GM18508 (cell line): Measurements from ENCODE around the gene THEMIS2.
"Not testable (repeated sequence)": the region's sequence is repeated elsewhere in the genome, so short reads cannot be mapped to it uniquely, and the experiment has no call there.

ENCODE experiments used
- ATAC-seq: cut with Tn5 transposase; IDR thresholded peaks from one replicate; pipeline ENCODE4 v1.9.1; 2021; ENCODE audit warnings: moderate number of reproducible peaks; ENCODE audit not compliant: insufficient read depth, unreplicated experiment

THEMIS2 gene

DNA sequence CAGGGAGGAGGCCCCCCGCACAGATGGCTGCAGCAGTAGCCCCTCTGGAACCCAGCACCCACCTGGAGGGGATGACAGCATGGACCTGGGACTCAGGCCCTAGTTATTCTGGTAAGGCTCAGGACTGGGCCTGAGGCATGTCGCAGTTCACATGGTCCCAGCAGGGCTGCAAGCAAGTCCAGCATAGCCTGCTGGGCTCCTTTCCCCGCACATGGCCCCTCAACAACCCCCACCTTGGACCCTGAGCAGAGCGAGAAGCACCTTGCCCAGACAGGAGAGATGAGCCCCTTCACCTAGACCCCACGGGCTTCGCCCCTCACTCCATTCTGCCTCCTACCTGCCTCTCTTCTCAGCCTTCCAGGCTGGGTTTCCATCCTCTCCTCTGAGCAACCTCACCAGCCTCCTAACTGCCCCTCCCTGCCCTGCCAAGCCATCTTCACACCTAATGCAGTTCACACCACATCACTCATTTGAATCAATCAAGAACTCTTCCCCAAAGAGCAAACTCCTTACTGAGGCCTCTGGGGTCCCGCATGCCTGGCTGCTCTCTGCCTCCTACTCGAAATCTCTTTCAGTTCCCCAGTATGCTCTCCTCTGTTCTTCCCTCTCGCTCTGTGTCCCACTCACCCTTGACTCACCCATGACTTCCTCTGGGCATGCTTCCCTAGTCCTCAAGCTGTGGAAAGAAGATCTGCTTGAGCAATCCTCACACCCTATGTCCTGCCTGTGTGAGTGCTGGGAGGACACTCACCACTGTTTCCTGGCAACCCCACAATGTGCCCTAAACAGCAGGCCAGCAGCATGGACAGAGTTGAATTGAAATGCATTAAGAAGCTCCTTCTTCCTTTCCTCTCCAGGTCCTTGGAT lies 9.4 kb upstream of the THEMIS2 start:
- no peak for ATAC-seq

DNA sequence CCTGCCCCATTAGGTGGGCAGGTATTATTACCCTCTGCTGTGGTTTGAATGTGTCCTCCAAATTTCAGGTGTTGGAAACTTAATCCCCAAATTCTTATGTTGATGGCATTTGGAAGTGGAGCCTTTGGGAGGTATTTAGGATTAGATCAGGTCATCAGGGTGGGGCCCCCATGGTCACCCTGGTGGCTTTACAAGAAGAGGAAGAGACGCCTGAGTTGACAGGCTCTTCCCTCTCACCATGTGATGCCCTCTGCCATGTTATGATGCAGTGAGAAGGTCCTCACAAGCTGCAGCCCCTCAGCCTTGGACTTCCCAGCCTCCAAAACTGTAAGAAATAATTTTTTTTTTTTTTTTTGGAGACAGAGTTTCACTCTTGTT lies 8.8 kb upstream of the THEMIS2 start:
- ATAC-seq: no peak

- no peak for ATAC-seq
These were observed 8.0 kb upstream of the THEMIS2 start for GRCh38 chr1:27864264-27864895.

DNA sequence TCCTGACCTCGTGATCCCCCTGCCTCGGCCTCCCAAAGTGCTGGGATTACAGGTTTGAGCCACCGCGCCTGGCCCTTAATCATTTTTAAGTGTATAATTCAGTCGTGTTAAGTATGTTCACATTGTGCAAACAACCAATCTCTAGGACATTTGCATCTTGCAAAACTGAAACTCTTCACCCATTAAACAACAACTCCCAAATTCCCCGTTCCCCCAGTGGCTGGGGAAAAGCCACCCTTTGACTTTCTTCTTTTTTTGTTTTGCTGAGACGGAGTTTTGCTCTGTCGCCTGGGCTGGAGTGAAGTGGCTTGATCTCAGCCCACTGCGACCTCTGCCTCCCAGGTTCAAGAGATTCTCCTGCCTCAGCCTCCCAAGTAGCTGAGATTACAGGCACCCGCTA lies 6.5 kb upstream of the THEMIS2 start:
- no peak for ATAC-seq

- no peak for ATAC-seq
These were observed 3.8 kb upstream of the THEMIS2 start for GRCh38 chr1:27868556-27868931.

GRCh38 chr1:27868932-27869718 lies 3.2 kb upstream of the THEMIS2 start:
- ATAC-seq: peak; percentile 40

GRCh38 chr1:27869719-27870085 lies 2.6 kb upstream of the THEMIS2 start:
- ATAC-seq: no peak

GRCh38 chr1:27871076-27871475 lies 1.3 kb upstream of the THEMIS2 start:
- not testable (repeated sequence) for ATAC-seq

DNA sequence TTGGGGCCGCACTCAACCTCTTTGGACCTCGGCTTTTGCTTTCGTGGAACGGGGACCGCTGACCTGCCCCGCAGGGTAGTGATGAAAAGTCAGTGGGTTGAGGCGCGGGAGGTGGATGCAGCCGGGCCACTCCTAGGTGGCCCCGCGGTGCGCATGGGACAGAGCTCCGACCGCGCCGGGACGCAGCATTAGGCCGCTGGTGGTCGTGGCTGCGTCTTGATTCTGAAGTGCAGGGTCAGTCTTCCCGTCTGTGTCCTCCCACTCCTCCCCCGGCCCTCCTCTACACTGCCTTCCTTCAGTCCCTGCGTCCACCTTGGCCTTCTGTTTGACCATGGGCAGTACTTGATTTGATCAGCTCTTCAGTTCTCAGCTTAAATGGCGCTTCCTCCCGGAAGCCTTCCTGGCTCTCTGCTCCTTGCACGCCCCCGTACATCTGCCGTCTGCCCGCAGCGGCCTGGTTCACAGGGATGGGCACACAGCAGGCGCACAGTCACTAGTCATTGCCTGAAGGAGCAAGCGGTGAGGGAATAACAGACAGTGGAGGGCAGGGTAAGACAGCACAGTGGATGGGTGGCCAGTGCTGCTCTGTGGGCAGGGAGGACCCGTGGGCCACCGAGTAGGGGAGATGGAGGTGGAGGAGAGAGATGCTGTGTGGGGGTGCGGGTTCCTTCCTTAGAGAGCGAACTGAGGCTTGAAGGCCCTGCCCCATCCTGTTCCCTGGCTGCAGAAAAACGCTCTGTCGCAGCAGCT lies 633 bp downstream of the THEMIS2 start:
- no peak for ATAC-seq

DNA sequence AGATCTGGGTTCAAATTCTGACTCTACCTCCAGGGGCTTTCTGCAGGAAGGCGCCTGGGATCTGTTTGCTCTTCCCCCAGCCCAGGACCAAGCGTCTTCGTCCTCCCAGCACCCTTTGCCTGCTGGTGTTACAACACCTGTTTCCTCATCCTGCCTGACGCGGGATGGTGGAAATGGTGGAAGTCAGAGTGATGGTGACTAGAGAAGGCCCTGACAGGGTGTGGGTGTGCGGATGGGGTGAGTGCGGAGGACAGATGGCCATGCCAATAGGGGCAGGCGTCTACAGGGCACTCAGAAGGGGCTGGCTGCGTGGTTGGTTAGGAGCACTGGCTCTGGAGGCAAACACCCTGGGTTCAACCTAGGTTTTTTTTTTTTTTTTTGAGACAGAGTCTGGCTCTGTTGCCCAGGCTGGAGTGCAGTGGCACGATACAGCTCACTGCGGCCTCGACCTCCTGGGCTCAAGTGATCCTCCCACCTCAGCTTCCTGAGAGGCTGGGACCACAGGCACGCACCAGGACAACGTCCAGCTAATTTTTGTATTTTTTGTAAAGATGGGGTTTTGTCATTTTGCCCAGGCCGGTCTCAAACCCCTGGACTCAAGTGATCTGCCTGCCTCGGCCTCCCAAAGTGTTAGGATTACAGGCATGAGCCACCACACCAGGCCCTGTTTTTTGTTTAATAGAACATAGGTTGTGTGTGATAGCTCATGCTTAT lies 1.5 kb downstream of the THEMIS2 start:
- no peak for ATAC-seq

DNA sequence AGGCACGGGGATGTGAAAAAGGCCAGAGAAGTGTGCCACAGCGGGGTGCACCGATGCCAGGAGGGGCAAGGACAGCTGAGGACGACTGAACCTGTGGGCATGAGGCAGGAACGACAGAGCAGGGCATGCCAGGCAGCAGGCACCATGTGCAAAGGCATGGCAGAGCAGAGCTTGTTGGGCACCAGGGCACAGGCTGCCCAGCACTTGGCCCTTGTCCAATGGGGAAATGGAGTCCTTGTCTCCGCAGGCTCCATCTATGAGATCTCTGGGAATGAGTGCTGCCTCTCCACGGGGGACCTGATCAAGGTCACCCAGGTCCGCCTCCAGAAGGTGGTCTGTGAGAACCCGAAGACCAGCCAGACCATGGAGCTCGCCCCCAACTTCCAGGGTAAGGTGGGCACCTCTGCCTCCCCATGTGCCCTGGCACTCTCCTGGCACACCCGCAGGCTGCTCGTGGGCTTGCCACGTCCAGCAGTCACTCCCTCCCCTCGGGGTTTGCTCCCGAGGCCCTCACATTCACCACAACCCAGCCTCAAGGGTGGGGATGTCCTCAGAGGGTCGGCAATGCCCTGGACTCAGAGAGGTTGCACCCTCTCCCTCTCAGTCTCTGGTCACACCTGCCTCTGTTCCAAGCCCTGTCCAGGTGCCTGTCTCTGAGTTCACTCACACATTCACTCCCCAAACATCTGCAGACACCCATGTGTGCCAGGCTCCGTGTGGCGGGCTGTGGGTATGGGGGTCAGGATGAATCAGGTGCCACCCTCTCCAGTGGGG lies 4.2 kb downstream of the THEMIS2 start:
- no peak for ATAC-seq

DNA sequence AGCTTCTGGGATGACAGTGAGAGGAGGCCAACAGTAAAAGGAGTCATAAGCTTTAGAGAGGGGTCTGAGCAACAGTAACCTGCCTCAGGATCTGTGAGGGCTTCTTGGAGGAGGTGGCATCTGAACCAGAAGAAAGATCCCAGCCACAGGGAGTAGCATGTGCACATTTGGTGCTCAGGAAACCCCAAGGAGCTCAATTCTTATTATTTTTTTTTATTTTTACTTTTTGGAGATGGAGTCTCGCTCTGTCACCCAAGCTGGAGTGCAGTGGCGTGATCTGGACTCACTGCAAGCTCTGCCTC lies 4.7 kb downstream of the THEMIS2 start:
- no peak for ATAC-seq

- ATAC-seq: no peak
These were observed 5.7 kb downstream of the THEMIS2 start for GRCh38 chr1:27878039-27878438.

GRCh38 chr1:27878787-27879335 lies 6.5 kb downstream of the THEMIS2 start:
- no peak for ATAC-seq

DNA sequence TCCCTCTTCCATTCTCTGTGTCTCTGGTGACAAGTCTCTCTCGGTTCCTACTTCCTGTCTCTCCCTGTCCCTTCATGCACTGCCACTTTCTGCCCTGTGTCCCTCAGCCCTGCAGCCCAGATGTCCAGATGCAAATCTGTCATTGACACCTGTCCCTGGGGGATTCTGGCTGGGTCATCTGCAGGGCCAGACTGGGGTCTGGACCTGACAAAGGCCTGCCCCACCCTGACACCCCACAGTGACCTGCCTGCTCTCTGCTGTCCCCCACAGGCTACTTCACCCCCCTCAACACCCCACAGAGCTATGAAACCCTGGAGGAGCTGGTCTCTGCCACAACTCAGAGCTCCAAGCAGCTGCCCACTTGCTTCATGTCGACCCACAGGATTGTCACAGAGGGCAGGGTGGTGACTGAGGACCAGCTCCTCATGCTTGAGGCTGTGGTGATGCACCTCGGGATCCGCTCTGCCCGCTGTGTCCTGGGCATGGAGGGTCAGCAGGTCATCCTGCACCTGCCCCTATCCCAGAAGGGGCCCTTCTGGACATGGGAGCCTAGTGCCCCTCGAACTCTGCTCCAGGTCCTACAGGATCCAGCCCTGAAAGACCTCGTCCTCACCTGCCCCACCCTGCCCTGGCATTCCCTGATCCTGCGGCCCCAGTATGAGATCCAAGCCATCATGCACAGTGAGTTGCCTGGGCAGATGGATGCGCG lies 7.2 kb downstream of the THEMIS2 start:
- ATAC-seq: no peak

DNA sequence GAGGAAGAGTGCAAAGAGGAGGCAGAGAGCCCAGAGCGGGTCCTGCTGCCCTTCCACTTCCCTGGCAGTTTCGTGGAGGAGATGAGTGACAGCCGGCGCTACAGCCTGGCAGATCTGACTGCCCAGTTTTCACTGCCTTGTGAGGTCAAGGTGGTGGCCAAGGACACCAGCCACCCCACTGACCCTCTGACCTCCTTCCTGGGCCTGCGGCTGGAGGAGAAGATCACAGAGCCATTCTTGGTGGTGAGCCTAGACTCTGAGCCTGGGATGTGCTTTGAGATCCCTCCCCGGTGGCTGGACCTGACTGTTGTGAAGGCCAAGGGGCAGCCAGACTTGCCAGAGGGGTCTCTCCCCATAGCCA lies 10.2 kb downstream of the THEMIS2 start:
- ATAC-seq: no peak

DNA sequence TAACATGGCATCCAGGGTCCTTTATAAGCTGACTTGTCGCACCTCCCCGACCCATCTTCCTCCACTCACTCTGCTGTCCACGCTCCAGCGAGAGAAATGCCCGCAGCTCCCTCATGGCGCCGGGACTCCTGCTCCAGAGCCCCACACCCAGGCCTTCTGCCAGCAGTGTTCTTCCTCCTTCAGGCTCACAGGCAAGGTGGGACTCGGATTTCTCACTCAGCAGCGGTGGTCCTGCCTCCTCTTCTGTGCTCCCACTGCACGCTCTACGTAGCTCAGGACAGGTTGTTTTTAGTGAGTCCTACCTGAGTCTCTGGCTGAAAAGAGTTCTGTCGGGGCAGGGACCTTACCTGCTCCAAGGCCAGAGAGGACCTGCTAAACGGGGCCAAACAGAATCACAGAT lies 11.2 kb downstream of the THEMIS2 start:
- ATAC-seq: no peak
